HCT116 (cell line): Measurements from ENCODE around the gene C14orf132.

Source experiments
- CTCF ChIP-seq, 3 experiments: fragments of 200-600 bp in 1 of 3; sonication (generic) in 1 of 3; IDR thresholded peaks in 2 of 3; conservative IDR thresholded peaks in 1 of 3; 2 replicates each; pipeline ENCODE4 v1.5.1; 2012 to 2017; ENCODE audit warnings: low read depth in 2 of 3, low read length in 2 of 3, antibody characterized with exemption in 1 of 3, borderline replicate concordance in 1 of 3, control low read depth in 1 of 3, mild to moderate bottlenecking in 1 of 3, mixed read lengths in 1 of 3, mixed run types in 1 of 3, moderate library complexity in 1 of 3; ENCODE audit not compliant: insufficient read depth in 1 of 3
- ELF1 ChIP-seq: IDR thresholded peaks from 2 replicates; pipeline ENCODE4 v1.6.1; 2012; ENCODE audit warnings: low read depth, borderline replicate concordance
- SRF ChIP-seq: IDR thresholded peaks from 2 replicates; pipeline ENCODE4 v1.6.1; 2012; ENCODE audit warnings: low read depth
- ZBTB33 ChIP-seq: IDR thresholded peaks from 2 replicates; pipeline ENCODE4 v1.6.1; 2011; ENCODE audit warnings: mild to moderate bottlenecking, low read length, moderate library complexity; ENCODE audit not compliant: insufficient replicate concordance; ENCODE audit errors: extremely low read depth

- TF ChIP-seq ZBTB33, result no peak
- no peak for TF ChIP-seq CTCF (IDR thresholded peaks at IDR 0.05 in 2 of 3, conservative IDR thresholded peaks at IDR 0.05 in 1 of 3; ENCODE audit: borderline replicate concordance in 1 of 3, insufficient read depth in 1 of 3, low read depth in 2 of 3, low read length in 2 of 3)
- no peak for TF ChIP-seq SRF
- no peak for TF ChIP-seq ELF1
Observed at GRCh38 chr14:96125536-96125935, 86.4 kb downstream of the C14orf132 start.
